ENCODE measurements around the gene FZD4.
"Not testable (repeated sequence)": the region's sequence is repeated elsewhere in the genome, so short reads cannot be mapped to it uniquely, and the experiment has no call there.

Gene FZD4

DNA sequence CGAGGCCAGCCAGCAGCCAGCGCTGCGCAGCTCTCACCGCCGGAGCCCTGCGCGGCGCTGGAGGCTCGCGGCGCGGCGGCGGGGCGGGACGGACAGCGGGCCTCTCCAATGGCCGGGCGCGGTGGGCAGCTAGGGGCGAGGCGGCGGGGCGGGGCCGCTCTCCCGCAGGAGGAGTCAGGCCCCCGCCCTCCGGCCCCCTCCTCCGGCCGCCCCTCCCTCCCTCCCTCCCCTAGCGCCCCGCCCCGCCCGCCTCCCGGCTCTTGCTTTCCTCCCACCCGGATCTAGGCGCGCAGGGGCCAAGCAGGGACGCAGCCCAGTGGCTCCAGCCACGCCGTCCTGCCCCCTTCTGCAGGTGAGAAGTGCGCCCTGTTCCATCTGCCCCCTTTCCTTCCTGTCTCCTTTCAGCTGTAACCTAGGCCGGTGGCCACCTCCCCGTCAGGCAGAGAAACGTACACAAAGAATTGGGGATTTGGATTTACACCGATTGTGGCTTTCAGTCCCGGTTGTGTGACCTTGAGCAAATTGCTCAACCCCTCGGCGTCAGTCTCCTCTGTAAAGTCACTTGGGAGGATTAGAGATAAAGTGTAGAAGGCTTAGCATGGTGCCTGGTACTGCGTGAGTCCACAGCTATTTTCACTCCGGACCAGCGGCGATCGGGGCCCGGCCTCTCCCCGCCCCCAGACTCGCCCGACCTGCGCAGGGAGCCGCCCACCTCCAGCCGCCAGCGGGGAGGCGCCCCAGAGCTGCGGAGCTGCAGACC lies at the start of gene FZD4:
FZD4 (minus strand) TSS at position 35 of the 760 bp plus-strand sequence. CDS start 310 bp downstream, outside the sequence.
- peak; percentile 97 for DNase-seq (ENCODE audit: low read depth)

DNA sequence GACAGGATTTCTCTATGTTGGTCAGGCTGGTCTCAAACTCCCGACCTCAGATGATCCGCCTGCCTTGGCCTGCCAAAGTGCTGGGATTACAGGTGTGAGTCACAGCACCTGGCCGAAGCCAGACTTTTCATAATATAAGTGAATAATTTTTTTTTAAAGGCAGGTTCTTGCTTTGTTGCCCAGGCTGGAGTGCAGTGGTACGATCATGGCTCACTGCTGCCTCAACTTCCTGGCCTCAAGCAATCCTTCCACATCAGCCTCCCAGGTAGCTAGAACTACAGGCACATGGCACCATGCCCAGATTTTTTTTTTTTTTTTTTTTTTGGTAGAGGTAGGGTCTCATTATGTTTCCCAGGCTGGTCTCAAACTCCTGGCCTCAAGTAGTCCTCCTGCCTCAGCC lies 49.1 kb upstream of the FZD4 start:
- not testable (repeated sequence) for DNase-seq (ENCODE audit: low read depth)

DNA sequence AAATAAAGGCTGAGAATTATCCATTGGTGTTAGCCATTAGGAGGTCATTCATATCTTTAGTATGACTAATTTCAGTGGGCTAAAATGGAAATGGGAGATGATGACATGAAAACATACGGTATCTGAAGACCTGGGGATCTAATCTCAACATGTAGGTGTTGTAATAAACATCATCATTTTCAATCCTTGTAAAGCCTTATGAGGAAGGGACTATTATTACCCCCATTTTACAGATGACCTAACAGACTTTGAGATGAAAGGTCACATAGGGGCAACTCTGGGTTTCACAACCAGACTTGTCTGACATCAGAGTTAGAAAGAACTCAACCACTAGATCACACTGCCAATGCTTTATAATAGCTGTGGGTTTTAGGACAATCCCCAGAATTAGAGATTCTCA lies 47.7 kb upstream of the FZD4 start:
- peak; percentile 30 for DNase-seq (ENCODE audit: low read depth)

DNA sequence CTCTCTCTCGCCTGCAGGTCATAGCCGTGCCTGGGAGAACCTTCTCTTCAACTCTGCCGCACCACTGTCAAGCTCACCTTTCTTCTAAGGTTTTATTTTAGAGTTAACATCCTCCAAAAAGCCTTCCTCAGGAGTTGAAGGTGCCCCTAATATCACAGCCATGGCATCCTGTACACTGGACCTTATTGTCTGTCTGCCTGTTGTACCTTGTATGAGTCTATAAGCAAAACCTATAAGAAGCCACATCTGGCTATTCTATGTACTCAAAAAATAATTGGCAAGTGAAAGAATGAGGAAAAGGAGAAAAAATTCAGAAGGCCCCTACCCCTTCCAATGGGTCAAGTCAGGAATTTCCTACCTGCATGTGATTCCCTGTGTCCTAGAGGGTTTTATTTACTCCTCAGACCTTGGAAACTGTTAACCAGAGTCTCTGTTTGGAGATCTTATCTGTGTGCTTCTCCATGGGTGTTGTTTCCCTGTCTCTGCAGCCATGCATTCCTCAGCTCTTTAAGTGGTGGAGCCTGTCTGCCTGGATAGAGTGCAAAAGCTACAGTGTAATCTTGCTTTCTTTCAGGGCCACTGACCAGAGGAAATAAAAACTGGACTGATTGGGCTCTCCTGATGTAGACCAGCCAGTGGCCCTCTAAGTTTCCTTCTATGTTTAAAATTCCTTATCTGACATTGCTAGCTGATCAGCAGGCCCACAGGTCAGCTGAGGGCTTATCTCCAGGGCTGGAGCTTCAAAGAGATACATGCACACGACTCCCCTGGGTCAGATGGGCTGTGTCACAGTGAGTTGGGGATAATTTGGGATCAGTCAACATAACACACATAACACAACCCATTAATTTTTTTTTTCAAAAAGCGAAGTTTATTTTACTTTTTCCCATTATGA lies 44.9 kb upstream of the FZD4 start:
- peak; percentile 52 for DNase-seq (ENCODE audit: low read depth)

DNA sequence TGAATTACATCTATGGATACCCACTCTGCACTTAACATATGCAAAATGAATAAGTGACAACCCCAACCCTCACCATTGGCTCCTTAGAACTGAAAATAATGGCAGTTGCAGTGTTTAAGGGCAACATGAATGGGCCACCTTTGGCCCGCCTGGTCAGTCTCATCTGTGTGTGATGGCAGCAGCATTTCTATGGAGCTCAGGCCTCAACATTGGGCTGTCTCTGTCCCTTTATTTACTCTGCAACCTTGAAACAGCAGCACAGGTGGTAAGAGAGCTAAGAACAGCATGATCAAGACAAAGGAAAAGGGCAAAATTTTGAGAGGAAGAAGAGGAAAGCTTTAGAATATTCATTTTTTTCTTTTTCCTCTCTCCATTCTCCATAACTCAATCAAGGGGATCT lies 44.2 kb upstream of the FZD4 start:
- no peak for DNase-seq (ENCODE audit: low read depth)

DNA sequence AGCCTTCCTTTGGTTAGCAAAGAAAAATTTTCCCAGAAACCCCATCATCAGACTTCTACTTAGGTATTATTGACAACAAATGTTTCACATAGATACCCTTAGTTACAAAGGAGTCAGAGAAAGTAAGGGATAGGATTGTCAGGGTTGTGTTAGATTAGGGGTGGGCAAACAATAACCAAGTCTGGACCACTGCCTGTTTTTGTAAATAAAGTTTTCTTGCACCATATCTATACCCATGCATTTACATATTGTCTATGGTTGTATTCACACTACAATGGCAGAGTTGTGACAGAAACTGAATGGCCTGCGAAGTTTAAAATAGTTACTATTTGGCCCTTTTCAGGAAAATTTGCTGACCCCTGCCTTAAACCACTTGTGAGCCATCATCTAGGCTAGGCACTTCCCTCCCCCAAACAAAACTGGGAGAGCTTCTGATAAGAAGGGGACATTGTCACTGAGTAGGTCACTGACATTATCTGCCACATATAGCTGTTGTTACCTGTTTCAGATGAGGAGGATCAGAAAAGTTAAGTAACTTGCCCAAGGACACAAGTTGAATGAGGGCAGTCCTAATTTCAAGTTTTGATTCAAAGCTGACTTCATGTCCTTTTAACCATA lies 41.9 kb upstream of the FZD4 start:
- no peak for DNase-seq (ENCODE audit: low read depth)

DNA sequence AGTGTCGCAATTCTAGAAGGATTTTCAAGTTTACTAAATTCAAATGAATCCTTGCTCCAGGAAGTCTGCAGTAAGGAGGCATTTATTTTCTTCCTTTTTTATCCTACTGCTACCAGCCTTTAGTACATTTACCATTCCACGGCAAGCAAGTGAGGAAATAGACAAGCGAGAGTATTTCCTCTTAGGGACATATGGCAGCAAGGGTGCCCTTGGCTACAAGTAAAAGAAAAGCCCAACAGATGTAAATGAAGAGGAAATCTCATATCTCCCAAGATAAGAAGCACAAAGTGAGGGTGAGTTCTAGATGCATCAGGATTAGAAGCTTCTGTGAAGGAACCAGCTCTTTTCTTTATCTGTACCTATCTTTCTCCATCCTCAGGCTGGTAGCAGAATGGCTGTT lies 37.8 kb upstream of the FZD4 start:
- DNase-seq (ENCODE audit: low read depth): no peak

DNA sequence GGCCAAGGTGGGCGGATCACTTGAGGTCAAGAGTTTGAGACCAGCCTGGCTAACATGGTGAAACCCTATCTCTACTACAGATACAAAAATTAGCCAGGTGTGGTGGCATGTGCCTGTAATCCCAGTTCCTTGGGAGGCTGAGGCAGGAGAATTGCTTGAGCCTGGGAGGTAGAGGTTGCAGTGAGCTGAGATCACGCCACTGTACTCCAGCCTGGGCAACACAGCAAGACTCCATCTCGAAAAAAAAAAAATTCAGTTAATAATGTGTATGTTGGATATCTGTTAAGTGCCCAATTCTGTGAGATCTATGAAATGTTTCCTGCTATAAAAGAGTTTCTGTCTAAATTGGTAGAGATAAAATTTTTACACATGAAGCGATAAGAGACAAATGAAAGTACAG lies 37.1 kb upstream of the FZD4 start:
- DNase-seq (ENCODE audit: low read depth): not testable (repeated sequence)

DNA sequence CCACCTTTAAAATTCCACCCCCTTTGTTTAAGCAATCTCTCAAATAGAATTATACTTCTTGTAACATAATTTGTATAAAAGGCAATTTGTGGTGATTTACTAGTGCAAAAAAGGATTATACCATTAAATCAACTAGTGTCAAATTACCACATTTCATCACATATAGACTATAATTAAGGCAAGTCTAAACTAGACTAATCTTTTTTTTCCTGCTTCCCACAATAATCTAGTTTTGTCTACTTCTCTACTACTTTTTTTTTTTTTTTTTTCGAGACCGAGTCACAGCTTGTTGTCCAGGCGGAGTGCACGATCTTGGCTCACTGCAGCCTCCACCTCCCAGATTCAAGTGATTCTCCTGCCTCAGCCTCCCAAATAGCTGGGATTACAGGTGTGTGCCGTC lies 36.1 kb upstream of the FZD4 start:
- no peak for DNase-seq (ENCODE audit: low read depth)

DNA sequence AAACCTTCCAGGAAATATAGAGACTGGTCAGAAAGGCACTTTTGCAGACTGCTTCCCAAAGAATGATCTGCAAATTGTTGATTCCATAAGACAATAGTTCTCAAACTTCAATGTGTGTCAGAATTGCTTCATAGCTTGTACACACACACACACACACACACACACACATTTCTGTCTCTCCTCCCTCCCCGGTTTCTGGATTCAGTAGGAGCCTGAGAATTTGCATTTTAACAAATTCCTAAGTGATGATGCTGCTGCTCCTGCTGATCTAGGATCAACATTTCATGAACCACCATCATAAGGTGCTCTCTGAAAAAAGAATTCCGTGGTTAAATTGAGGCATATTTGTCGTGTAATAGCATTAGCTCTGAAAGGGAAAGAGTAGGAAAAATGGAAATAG lies 35.3 kb upstream of the FZD4 start:
- peak; percentile 82 for DNase-seq (ENCODE audit: low read depth)

DNA sequence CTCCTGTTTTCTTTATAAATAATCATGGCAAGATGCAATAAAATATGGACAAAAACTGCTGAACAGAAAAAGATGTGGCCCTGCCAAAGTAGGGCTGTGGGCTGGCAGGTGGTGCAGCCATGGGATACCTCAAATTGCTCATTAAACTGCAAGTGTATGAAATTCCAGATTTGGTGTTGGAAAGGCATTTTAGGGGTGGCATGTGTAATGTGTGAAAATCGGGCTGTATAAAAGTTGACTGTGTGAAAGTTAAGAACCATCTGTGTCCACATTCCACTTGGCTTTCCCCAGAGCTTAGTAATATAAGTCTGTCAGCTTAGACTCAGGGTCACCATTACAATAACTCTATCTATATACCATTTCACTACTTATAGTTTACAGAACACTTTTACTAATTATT lies 34.8 kb upstream of the FZD4 start:
- peak; percentile 15 for DNase-seq (ENCODE audit: low read depth)

DNA sequence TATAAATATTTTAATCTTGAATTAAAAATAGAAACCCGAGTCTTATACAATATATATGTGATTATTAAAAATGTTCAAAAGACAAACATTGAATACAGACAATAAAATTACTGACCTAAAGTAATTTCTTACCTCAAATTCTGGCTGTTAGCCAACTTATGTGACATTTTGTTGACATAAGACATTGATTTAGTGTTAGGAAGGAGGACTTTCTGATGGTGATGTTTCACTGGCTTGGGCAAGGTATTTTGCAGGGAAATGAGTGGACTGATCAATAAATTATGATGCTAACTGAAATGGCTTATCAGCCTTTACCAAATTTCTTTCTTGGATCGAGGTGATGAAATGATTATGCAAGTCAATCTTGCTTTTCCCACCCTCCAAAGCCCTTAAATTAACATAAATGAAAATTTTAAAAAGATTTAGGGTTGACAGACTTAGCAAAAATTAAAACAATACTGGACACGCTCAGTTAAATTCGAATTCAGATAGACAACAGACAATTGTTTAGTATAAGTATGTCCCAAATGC lies 33.2 kb upstream of the FZD4 start:
- DNase-seq (ENCODE audit: low read depth): no peak

DNA sequence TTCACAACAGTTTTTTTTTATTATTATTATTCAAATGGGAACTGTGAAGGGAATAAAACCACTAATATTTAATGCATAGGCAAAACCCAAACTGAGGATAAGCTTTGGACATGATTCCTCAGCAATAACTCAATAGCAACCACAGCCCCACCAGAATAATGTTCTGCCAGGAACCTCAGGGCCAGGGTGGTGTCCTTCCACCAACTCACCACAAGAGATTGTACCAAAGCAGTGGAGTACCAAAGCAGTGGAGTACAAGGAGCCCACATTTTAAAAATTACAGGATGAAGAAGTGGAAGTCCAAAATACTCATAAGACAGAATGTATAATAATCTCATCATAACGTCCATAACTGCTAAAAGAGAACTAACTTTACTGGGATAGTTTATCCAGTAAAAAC lies 32.5 kb upstream of the FZD4 start:
- no peak for DNase-seq (ENCODE audit: low read depth)

DNA sequence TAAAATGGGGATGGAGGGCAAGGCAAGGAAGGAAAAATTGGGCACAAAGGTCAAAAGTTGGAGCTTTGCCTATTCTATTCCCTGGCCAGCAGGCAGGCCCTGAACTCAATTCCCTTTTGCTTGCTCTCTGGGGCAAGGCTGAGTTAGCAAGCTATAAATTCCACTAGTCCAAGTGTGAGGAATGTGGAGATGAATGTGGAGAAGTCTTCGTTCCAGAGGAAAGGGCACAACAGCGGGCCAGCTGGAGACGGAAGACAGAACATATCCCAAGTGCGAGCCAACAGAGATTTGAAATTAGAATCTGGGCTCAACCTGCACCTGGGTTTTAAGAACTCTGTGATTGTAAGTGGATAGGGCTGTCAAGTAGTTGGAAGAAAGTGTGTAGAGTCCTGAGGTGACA lies 29.5 kb upstream of the FZD4 start:
- no peak for DNase-seq (ENCODE audit: low read depth)

DNA sequence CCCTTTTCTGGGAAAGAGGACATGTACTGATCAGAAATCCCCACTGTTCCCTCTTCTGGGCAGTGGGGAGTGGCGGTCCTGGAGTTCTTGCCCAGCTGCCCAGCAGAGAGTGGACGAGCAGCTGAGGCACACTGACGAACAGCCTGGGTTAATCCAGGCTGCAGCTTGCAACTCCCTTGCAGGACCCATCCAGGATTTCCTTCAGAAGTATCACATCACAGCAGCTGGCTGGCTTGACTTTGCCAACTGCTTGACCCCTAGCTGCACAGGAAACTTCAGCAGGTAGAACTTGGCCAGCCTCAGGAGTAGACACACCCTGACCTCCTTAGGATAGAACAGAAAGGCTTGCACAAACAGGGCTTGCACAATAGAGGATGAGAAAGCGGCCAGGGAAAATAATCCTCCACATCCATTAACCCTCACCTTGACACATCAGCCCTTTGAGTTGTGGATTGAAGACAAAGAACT lies 27.9 kb upstream of the FZD4 start:
- peak; percentile 79 for DNase-seq (ENCODE audit: low read depth)

DNA sequence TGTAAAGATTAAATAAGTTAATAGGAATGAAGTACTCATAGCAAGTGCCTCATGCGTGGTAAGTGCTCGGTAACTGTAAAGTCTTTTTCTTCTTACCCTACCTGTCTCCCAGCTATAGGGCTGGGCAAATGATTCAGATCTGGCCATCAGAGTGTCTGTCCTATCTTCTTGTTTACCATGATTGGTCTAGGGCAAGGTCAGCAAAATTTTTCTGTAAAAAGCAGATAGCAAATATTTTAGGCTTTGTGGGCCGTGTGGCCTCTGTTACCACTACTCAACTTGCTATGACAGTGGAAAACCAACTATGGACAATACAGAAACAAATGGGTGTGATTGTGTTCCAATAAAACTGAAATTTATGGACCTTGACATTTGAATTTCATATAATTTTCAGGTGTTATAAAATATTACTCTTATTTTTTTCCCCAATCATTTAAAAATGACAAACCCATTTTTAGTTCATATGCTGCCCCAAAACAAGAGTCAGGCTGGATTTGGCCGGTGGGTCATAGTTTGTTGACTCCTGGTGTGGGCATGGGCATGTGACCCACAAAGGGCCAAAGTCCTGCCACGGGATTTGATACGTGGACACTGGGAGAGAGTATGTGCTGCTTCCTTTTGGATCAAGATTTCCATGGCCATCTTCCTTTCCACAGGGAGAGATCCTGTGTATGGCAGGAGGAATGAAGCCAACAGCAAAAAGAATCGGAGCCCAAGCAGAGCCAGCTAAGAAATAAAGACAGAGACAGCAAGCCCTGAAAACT lies 26.8 kb upstream of the FZD4 start:
- DNase-seq (ENCODE audit: low read depth): no peak

DNA sequence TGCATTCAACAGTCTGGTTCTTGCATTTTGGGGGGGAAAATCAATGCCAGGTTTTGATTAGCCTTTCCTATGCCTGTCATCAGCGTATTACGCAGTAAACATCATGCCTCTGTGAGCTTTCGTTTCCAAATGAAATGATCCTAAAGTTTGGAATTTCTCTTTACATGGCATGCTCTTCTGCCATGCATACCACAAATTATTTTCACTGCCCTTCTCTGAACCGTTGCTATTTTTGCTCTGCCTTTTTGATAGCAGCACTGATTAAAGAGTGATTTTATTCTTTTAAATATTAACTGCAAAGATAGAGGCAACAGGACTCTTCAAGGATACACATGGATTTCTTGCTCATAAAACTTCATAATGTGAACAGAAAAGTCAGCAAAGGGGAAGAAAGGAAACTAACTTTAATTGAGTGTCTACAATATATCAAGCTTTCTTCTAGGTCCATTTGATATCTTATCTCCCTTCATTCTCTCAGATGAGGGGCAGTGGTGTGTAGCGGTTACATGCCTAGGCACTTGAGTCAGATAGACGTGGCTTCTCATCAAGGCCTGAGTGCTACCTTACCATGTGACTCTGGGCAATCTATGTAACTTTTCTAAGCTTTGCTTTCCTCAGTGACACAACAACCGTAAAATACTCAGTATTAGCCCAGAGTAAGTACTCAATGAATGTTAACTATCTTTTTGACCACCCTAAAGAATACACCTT lies 25.0 kb upstream of the FZD4 start:
- DNase-seq (ENCODE audit: low read depth): peak; percentile 57

DNA sequence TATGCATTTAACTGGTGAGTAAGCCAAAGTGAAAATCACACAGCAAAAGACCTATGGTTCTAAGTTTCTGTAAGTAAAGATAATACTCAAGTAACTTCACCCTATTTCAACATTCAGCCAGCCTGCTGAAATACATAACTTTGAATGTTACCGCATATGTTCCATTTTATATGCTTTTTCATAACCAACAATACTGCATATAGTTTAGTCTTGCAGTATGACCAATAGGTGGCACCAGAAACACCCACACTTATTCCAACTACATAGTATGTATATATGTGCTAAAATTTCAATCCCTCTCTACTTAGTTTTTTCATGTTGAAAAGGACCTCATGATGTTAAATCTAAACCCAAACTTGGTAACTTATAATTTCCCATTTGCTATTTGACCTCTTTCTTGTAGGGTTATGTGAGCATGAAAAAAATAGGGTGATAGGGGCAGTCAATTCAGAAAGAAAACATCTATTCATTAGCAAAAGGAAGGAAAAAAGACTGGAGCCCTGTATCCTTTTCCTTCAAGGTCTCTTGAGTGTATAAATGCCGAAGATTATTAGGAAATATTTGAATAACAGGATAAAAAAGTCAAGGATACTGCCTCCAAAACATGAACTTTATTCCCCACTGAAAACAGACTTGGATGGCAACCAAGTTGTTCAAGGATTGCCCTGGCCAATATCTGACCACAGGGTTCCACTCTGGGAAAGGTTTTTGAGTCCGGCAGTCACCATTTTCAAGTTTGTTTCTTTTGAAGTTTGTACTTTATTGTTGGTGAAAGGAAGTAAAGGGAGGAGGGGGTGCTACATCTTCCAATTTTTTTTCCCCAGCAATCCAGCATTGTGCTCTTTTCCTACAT lies 23.8 kb upstream of the FZD4 start:
- peak; percentile 57 for DNase-seq (ENCODE audit: low read depth)

DNA sequence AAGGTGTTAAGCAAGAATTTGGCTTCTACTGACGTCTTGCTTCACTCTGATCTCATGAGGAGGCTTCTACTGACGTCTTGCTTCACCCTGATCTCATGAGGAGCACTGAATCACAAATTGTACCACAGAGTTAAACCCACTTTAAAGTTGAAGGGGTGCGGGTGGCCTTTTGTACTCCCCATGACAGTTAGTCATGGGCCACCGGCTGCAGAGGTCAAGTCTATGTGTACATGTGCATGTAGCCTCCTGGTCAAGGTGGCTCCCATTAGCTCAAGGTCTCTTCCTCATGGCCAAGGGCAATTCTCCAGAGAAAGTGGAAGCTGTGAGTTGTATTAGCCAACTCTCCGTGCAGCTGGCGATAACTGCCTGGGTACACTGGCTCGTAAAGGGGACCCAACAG lies 23.1 kb upstream of the FZD4 start:
- peak; percentile 81 for DNase-seq (ENCODE audit: low read depth)

DNA sequence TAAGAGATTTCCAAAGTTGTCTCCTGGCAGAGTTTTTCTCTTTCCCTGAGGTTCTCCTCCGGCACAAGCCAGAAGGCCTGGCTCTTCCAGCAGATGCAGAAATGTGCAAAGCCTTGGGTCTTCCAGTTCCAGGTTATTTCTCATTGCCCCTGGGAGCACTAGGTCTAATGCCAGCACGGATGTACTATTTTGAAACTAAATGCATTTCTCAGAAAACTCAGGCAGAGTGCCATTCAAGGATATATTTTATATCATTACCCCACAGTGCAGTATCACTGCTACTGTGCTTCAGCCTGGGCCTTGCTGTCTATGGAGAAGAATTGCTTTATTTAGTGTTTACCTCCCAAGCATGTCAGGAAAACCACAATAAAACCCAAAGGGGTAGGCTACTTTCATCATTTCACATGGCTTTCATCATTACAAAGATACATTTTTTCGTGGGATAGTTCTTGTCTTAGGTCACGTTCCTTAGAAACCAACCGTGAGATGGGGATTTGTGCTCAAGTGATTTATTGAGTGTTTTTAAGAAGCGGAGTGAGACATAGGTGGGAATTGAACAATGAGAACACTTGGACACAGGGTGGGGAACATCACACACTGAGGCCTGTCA lies 22.4 kb upstream of the FZD4 start:
- DNase-seq (ENCODE audit: low read depth): peak; percentile 90
